GM18520 (cell line): ENCODE measurements around the gene PREX1.
"Not testable (repeated sequence)": the region's sequence is repeated elsewhere in the genome, so short reads cannot be mapped to it uniquely, and the experiment has no call there.

Experiments
- ATAC-seq: cut with Tn5 transposase; IDR thresholded peaks from one replicate; pipeline ENCODE4 v1.9.1; 2021; ENCODE audit not compliant: unreplicated experiment

The PREX1 gene

GRCh38 chr20:48613926-48614325 lies 213.9 kb downstream of the PREX1 start:
- ATAC-seq: no peak

GRCh38 chr20:48612335-48612734 lies 215.5 kb downstream of the PREX1 start:
- ATAC-seq: no peak

GRCh38 chr20:48610996-48611395 lies 216.8 kb downstream of the PREX1 start:
- no peak for ATAC-seq

- ATAC-seq: peak; percentile 86
Measured at GRCh38 chr20:48609491-48609978, 218.3 kb downstream of the PREX1 start.

GRCh38 chr20:48608756-48609155 lies 219.0 kb downstream of the PREX1 start:
- no peak for ATAC-seq

- no peak for ATAC-seq
Measured at GRCh38 chr20:48607544-48607865, 220.3 kb downstream of the PREX1 start.

GRCh38 chr20:48606841-48607543 lies 220.8 kb downstream of the PREX1 start:
- no peak for ATAC-seq

- ATAC-seq: no peak
Measured at GRCh38 chr20:48606172-48606840, 221.5 kb downstream of the PREX1 start.

GRCh38 chr20:48605364-48606171 lies 222.2 kb downstream of the PREX1 start:
- no peak for ATAC-seq

GRCh38 chr20:48604936-48605335 lies 222.9 kb downstream of the PREX1 start:
- ATAC-seq: no peak

- no peak for ATAC-seq
Measured at GRCh38 chr20:48604426-48604825, 223.4 kb downstream of the PREX1 start.

GRCh38 chr20:48603819-48604405 lies 223.9 kb downstream of the PREX1 start:
- no peak for ATAC-seq

GRCh38 chr20:48603116-48603818 lies 224.5 kb downstream of the PREX1 start:
- ATAC-seq: no peak

GRCh38 chr20:48601798-48602197 lies 226.0 kb downstream of the PREX1 start:
- no peak for ATAC-seq

GRCh38 chr20:48600470-48600945 lies 227.3 kb downstream of the PREX1 start:
- no peak for ATAC-seq

- ATAC-seq: no peak
Measured at GRCh38 chr20:48599748-48600469, 227.9 kb downstream of the PREX1 start.

- ATAC-seq: no peak
Measured at GRCh38 chr20:48599106-48599747, 228.6 kb downstream of the PREX1 start.

GRCh38 chr20:48598303-48598941 lies 229.4 kb downstream of the PREX1 start:
- ATAC-seq: not testable (repeated sequence)
